Activated naive CD8-positive, alpha-beta T cell treated with anti-CD3 and anti-CD28 coated beads, Interleukin-2, amount 50 U/mL, for 16 hours (primary cell): ENCODE data around the gene TC2N.
"Not testable (repeated sequence)": the region's sequence is repeated elsewhere in the genome, so short reads cannot be mapped to it uniquely, and the experiment has no call there.

Experiments
- DNase-seq: peaks from one replicate; pipeline ENCODE4 v3.0.0-alpha.2; 2020; ENCODE audit warnings: low read depth, low spot score

The TC2N gene

GRCh38 chr14:91867316-91867988 is at the start of gene TC2N:
TSS of gene TC2N (minus strand) at chr14:91867536. CDS start at chr14:91813769, 53,767 bp downstream.
- no peak for DNase-seq

- no peak for DNase-seq
Measured at GRCh38 chr14:91912035-91912434, 44.7 kb upstream of the TC2N start.

DNA sequence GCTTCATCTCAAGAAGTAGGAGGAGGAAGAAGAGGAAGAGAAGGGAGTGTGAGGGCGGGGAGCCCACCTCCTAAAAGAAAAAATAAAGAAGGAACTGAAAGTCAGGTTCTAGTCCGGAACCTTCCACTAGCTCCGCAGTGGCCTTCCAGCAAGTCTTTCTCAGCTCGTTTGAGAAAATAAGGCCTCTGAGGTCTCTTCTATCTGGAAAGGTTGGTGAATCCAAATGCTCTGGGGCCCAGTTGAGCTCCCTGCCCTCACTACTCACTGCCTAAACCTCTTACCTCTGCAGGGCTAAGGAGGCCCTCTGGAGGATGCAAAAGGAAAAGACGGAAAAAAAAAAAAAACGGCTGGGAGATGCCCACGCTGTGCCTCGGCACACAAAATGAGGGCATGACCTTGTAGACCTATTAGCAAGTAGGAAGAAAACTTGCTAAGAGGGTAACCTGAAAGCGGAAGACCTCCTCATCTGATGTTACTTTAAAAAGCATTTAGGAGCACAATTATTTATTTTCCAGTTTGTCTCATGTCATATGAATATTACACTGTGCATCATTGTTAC is 44.2 kb upstream of the TC2N start:
- no peak for DNase-seq

GRCh38 chr14:91910196-91910595 is 42.9 kb upstream of the TC2N start:
- no peak for DNase-seq

DNA sequence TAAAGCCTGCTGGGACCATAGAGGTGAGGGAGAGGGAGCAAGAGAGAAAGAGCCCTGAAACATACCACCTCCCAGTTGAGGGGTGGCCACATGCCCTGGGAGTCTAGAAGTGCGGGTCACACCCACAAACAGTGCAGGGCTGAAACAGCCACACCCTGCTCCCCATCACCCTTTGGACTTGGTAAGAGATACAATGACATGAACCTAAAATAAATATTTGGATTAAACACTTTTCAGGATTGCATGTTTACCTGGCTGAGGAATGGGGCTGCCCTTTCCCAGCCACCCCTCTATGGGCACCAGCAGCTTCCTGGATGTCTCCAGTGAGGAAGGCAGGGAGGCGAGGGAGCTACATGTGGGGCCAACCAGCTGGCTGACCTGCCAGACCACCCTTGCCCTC is 39.0 kb upstream of the TC2N start:
- DNase-seq, result no peak

- DNase-seq, result no peak
Measured at GRCh38 chr14:91904956-91905645, 37.8 kb upstream of the TC2N start.

DNA sequence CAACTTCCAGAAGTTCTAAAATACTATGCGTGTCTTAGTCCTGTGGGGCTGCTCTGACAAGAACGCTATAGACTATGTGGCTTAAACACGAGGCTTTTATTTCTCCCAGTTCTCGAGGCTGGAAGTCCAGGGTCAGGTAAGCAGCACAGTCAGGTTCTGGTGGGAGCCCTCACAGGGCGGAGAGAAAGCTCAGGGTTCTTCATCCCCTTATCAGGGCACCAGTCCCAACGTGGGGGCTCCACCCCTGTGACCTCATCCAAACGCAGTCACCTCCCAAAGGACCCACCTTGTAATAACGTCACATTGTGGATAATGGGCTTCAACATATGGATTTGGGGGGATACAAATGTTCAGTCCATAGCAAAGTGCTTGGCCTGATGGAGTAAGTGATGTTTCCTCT is 37.1 kb upstream of the TC2N start:
- DNase-seq, result no peak

GRCh38 chr14:91903070-91903469 is 35.7 kb upstream of the TC2N start:
- DNase-seq, result no peak

- no peak for DNase-seq
Measured at GRCh38 chr14:91902336-91902735, 35.0 kb upstream of the TC2N start.

DNA sequence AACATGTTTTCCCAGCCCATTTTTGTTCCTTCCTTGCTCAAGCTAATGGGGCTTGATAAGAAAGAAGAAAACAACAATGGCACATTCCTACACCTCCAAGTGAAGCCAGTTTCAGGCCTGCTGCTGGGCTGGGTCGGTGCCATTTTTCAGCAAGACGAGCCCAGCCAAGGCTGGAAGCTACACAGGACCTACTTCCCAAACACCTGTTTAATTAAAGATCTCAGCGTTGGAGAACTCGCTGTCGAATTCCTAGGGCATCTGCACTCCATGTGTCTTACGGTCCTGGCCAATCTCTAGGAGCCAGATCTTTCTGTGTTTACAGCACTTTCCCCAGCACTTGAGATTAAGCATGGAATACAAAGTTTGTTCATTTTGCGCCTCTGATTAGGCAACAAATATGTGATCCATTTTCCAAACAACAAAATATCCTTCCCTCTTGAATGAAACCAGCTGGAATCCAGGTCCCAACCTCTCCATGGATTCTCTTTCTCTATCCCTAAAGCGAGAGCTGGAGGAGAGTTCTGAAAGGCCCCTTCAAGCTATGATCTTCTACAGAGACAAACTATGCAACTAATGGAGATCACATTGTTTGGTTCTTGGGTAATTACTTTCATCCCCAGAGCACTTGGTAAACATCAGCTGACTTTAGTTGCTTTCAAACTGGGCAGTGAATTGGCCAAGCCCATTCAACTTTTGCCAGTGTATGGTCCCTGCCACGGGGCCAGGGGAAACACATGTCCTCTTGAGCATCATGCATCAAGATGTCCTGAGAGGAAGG is 34.3 kb upstream of the TC2N start:
- no peak for DNase-seq

DNA sequence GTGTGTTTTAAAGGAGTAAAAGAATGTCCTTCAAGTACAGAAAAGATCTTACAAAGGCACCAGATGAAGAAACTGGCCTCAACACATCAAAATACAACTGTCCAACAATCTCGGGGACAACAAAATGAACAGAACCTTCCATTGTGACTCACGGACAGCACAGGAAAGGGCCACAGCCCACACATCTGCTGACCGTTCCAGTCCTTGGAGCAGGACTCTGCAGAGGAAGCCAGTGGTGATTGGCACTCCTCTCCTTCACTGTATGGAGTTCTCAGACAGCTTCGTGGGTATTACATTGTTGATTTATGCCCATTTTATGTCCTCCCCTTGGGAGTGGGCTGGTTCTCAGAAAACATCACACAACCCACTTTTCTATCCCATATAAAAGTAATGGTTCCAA is 32.5 kb upstream of the TC2N start:
- no peak for DNase-seq

DNA sequence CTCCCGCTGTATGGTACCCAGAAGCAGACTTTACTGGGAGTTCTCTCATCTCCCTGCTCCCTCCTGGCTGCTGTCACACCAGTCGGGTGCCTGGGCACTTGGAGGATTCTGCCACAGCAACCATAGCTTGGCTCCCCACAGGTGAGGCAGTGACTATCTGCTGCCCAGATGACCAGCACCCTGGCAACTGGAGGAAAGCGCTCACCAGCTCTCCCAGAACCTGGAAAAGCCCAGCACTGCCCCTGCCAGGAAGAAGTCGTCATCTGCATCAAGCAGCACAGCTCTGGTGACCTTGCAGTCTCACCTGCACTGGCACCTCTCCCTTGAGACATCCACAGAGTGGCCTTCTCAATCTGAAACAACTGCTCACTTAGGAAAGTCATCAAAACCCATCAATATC is 31.9 kb upstream of the TC2N start:
- DNase-seq, result no peak

- DNase-seq, result no peak
Measured at GRCh38 chr14:91898372-91898771, 31.0 kb upstream of the TC2N start.

- not testable (repeated sequence) for DNase-seq
Measured at GRCh38 chr14:91897716-91898115, 30.4 kb upstream of the TC2N start.

GRCh38 chr14:91897106-91897701 is 29.9 kb upstream of the TC2N start:
- DNase-seq, result no peak

DNA sequence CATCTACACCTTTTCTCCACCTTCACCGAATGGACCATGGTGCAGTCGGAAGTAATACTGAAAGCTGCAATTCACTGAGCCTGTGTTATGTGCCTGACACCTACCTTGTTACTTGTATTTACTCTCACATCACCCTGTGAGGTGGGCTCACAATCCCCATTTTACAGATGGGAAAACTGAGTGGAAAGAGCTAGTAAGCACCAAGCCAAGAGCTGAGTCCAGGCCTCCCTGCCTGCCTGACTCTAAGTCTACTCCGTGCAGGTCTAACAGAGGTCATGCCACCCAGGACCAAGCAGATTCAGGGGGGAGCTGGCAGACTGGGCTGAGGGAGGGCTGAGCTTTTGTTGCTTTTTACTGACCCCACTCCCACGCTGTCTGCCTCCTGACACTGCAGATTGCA is 29.1 kb upstream of the TC2N start:
- DNase-seq, result no peak

DNA sequence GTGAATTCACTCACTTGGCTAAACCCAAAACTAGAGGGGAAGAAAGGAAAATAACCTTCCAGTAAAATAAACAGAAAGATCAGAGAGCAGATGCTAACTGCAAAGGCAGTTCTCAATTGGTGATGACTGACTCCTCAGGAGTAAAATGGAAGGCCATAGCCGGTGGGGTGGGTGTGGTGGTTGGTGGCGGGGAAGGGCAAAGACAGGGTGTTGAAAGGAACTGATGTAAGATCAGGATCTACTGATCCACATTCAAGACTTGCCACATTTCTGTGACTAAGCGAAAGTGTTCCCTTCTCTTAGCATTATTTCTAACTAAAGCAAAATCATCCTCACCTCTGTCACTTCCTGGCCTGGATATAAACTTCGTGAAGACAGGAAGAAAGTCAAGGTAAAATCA is 26.3 kb upstream of the TC2N start:
- no peak for DNase-seq

DNA sequence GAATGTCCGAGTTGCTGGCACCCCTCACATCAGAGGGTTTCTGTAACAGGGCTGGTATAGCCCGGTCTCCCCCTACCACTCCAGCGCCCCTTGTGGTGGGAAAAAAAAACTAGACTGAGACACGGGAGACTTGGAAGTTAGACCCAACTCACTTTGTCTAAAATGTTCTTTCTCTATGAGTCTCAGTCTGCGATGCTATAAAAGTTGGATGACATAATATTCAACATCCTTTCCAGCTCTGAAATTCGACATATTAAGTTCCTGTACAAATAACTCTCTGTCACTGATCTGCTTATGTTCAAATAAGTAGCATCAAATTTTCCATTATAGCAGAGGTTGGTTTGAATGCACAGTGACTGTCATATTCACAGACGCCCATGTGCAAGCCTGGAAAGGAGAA is 25.7 kb upstream of the TC2N start:
- no peak for DNase-seq

- DNase-seq, result no peak
Measured at GRCh38 chr14:91891721-91892220, 24.4 kb upstream of the TC2N start.

DNA sequence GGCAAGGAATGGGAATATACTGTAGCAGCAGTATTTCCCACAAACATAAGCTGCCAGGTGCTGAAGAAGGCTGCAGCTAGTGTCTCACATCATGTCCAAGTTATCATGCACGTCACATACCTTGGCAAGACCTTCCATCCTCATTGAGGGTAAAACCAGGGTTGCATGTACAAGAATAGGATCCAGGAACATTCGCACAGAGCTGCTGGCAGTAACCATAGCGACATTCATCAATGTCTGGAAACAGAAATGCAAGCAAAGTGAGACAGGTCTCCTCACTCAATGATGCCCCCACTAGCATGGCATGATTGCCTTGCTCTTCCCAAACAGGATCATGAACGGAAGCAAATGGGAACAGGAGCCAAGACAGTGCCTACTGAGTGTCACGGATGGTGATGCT is 23.8 kb upstream of the TC2N start:
- DNase-seq, result no peak

DNA sequence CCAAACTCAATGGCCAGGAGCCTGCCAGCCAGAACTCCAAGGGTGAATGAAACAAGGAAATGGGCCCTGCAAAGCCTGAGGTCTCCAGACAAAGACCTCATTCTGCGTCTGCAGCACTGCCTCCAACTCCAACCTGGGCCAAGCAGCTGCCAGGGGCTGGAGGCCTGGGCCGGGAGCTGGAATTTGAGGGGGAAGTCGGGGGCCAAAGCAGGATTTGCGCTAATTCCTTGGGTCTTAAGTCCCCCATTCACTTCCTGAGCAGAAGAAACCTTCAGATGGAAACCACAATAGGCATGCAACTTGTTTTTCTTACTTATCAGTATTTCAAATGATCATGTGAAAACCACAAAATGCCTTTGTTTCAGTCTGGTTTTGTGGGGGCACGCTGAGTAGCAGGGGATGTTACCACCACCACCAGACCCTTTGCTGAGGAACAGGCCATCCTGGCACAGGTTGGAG is 23.0 kb upstream of the TC2N start:
- DNase-seq, result no peak
